Measurements from ENCODE around the gene NPC1. TPM values are rescaled to one million over a fixed set of nuclear protein-coding genes. Genes with fewer than 3 reads are reported as not detected.

NPC1 gene
- total RNA-seq, 1 experiment from 2014 or later, result 38.3 TPM

- TF ChIP-seq ETV6 (CRISPR knock-in tag; IDR thresholded peaks at IDR 0.05), result no peak
- TF ChIP-seq ZNF121 (CRISPR knock-in tag; IDR thresholded peaks at IDR 0.05), result no peak
- no peak for TF ChIP-seq ATF6 (CRISPR knock-in tag; IDR thresholded peaks at IDR 0.05)
- TF ChIP-seq JAZF1 (CRISPR knock-in tag; IDR thresholded peaks at IDR 0.05), result no peak
- TF ChIP-seq CTCF (IDR thresholded peaks at IDR 0.05), result no peak
- no peak for TF ChIP-seq ATF1 (CRISPR knock-in tag; IDR thresholded peaks at IDR 0.05)
- no peak for TF ChIP-seq CBFB (CRISPR knock-in tag; IDR thresholded peaks at IDR 0.05; ENCODE audit: low read depth)
- no peak for TF ChIP-seq TCF7 (CRISPR knock-in tag; IDR thresholded peaks at IDR 0.05; ENCODE audit: low read depth)
- TF ChIP-seq NFYB (CRISPR knock-in tag; conservative IDR thresholded peaks at IDR 0.05; ENCODE audit: low read depth), result no peak
Measured at GRCh38 chr18:23532848-23533247, 53.5 kb downstream of the NPC1 start (continued).

DNA sequence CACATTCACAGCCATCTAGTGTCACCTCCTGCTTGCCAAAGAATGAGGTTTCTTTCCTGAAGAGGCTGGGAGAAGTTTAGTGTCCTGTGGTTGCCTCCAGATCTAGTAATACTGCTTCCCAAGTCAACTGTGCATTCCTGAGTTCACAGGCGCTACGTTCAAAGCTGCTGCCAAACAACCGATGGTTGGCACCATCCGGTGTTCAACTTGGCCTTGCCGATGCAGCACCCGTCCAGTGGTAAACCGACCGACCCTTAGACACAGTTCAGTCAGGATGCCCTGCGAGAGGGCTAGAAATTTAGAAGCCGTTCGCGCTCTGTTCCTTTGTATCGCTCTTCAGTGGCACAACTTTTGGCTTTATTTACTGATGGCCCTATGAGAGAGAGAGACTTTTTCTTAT is 54.4 kb downstream of the NPC1 start:
- Mint-ChIP-seq H3K9me3 (no peaks in the 10 kb centered on the region), H3K36me3 (peaks cover 70% of the 10 kb centered on the region), H3K4me3 (no peak overlapping the region), H3K4me1 (no peaks in the 10 kb centered on the region), H3K27me3 (ENCODE audit: low read depth) (no peaks in the 10 kb centered on the region), H3K27ac (no peak overlapping the region)
- DNase-seq (ENCODE audit: low spot score), result no peak
- TF ChIP-seq TP53 (CRISPR knock-in tag; IDR thresholded peaks at IDR 0.05) (no peak), CREB1 (CRISPR knock-in tag; IDR thresholded peaks at IDR 0.05) (no peak), ZBTB21 (CRISPR knock-in tag; IDR thresholded peaks at IDR 0.05; ENCODE audit: borderline replicate concordance) (no peak), ZSCAN18 (CRISPR knock-in tag; IDR thresholded peaks at IDR 0.05) (no peak), NFE2L1 (CRISPR knock-in tag; IDR thresholded peaks at IDR 0.05) (no peak), ZNF423 (CRISPR knock-in tag; IDR thresholded peaks at IDR 0.05) (no peak)
- TF ChIP-seq, protein P1, sequence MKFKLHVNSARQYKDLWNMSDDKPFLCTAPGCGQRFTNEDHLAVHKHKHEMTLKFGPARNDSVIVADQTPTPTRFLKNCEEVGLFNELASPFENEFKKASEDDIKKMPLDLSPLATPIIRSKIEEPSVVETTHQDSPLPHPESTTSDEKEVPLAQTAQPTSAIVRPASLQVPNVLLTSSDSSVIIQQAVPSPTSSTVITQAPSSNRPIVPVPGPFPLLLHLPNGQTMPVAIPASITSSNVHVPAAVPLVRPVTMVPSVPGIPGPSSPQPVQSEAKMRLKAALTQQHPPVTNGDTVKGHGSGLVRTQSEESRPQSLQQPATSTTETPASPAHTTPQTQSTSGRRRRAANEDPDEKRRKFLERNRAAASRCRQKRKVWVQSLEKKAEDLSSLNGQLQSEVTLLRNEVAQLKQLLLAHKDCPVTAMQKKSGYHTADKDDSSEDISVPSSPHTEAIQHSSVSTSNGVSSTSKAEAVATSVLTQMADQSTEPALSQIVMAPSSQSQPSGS (CRISPR knock-in tag; IDR thresholded peaks at IDR 0.05; ENCODE audit: borderline replicate concordance, low read depth), result no peak
- ATAC-seq, result no peak
- ChIA-PET CTCF (no interaction called here), POLR2A (interaction anchor here (0.6 kb wide), 1 partner anchor 25 kb away, joined by 3 read pairs; no protein-coding TSS in a partner anchor)

GRCh38 chr18:23530195-23530594 is 56.1 kb downstream of the NPC1 start:
- Mint-ChIP-seq H3K4me1 (no peaks in the 10 kb centered on the region), H3K27me3 (ENCODE audit: low read depth) (no peaks in the 10 kb centered on the region), H3K9me3 (no peaks in the 10 kb centered on the region), H3K4me3 (no peak overlapping the region), H3K27ac (no peak overlapping the region), H3K36me3 (peaks cover 65% of the 10 kb centered on the region)
- no peak for DNase-seq (ENCODE audit: low spot score)
- no peak for ATAC-seq
- ChIA-PET CTCF (no interaction called here), POLR2A (no interaction called here)
- TF ChIP-seq ZNF232 (CRISPR knock-in tag; IDR thresholded peaks at IDR 0.05) (no peak), NR1H2 (CRISPR knock-in tag; IDR thresholded peaks at IDR 0.05) (no peak), CBFB (CRISPR knock-in tag; IDR thresholded peaks at IDR 0.05; ENCODE audit: low read depth) (no peak), JUN (CRISPR knock-in tag; IDR thresholded peaks at IDR 0.05) (no peak)
- TF ChIP-seq, protein P2, sequence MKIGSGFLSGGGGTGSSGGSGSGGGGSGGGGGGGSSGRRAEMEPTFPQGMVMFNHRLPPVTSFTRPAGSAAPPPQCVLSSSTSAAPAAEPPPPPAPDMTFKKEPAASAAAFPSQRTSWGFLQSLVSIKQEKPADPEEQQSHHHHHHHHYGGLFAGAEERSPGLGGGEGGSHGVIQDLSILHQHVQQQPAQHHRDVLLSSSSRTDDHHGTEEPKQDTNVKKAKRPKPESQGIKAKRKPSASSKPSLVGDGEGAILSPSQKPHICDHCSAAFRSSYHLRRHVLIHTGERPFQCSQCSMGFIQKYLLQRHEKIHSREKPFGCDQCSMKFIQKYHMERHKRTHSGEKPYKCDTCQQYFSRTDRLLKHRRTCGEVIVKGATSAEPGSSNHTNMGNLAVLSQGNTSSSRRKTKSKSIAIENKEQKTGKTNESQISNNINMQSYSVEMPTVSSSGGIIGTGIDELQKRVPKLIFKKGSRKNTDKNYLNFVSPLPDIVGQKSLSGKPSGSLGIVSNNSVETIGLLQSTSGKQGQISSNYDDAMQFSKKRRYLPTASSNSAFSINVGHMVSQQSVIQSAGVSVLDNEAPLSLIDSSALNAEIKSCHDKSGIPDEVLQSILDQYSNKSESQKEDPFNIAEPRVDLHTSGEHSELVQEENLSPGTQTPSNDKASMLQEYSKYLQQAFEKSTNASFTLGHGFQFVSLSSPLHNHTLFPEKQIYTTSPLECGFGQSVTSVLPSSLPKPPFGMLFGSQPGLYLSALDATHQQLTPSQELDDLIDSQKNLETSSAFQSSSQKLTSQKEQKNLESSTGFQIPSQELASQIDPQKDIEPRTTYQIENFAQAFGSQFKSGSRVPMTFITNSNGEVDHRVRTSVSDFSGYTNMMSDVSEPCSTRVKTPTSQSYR (CRISPR knock-in tag; IDR thresholded peaks at IDR 0.05), result no peak
- TF ChIP-seq, protein P3, sequence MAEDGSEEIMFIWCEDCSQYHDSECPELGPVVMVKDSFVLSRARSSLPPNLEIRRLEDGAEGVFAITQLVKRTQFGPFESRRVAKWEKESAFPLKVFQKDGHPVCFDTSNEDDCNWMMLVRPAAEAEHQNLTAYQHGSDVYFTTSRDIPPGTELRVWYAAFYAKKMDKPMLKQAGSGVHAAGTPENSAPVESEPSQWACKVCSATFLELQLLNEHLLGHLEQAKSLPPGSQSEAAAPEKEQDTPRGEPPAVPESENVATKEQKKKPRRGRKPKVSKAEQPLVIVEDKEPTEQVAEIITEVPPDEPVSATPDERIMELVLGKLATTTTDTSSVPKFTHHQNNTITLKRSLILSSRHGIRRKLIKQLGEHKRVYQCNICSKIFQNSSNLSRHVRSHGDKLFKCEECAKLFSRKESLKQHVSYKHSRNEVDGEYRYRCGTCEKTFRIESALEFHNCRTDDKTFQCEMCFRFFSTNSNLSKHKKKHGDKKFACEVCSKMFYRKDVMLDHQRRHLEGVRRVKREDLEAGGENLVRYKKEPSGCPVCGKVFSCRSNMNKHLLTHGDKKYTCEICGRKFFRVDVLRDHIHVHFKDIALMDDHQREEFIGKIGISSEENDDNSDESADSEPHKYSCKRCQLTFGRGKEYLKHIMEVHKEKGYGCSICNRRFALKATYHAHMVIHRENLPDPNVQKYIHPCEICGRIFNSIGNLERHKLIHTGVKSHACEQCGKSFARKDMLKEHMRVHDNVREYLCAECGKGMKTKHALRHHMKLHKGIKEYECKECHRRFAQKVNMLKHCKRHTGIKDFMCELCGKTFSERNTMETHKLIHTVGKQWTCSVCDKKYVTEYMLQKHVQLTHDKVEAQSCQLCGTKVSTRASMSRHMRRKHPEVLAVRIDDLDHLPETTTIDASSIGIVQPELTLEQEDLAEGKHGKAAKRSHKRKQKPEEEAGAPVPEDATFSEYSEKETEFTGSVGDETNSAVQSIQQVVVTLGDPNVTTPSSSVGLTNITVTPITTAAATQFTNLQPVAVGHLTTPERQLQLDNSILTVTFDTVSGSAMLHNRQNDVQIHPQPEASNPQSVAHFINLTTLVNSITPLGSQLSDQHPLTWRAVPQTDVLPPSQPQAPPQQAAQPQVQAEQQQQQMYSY (CRISPR knock-in tag; IDR thresholded peaks at IDR 0.05), result no peak
